K562 (cell line): ENCODE results near the gene LMOD1. TPM values are rescaled to one million over a fixed set of nuclear protein-coding genes. Genes with fewer than 3 reads are reported as not detected.

Experiments
- BRD9 ChIP-seq: fragments of 450-650 bp; IDR thresholded peaks from 2 replicates; pipeline ENCODE4 v1.6.1; 2018; ENCODE audit warnings: low read depth; ENCODE audit not compliant: partially characterized antibody
- C11orf30 ChIP-seq: fragments of 450-650 bp; IDR thresholded peaks from 2 replicates; pipeline ENCODE4 v1.6.1; 2016; ENCODE audit warnings: low read depth, mild to moderate bottlenecking
- CHCHD3 ChIP-seq: fragments of 250-450 bp; sonication (Bioruptor Pico); IDR thresholded peaks from 2 replicates; pipeline ENCODE4 v2.1.2; 2022; ENCODE audit warnings: mild to moderate bottlenecking
- CHD2 ChIP-seq: IDR thresholded peaks from 2 replicates; pipeline ENCODE4 v1.6.1; 2011; ENCODE audit warnings: low read depth, low read length
- CSDE1 ChIP-seq, 2 experiments: fragments of 450-650 bp; IDR thresholded peaks; 2 replicates each; pipeline ENCODE4 v1.6.1; 2016; ENCODE audit warnings: mild to moderate bottlenecking in 1 of 2
- ELF1 ChIP-seq: fragments of 200-800 bp; sonication (Bioruptor generic); IDR thresholded peaks from 2 replicates; pipeline ENCODE4 v1.6.1; 2016; ENCODE audit warnings: missing genetic modification characterization, missing compliant biosample characterization
- FOS ChIP-seq: IDR thresholded peaks from 3 replicates; pipeline ENCODE4 v1.6.1; 2011; ENCODE audit not compliant: insufficient read length; ENCODE audit errors: extremely low read depth
- HCFC1 ChIP-seq: IDR thresholded peaks from 2 replicates; pipeline ENCODE4 v1.6.1; 2012; ENCODE audit warnings: low read depth, low read length, improper control_type of control experiment
- KAT7 ChIP-seq: sonication (generic); formaldehyde crosslinking; IDR thresholded peaks from 2 replicates; pipeline ENCODE4 v1.8.0; 2022; ENCODE audit warnings: missing genetic modification reagents, mild to moderate bottlenecking, borderline replicate concordance
- MAFF ChIP-seq: IDR thresholded peaks from 2 replicates; pipeline ENCODE4 v1.6.1; 2012; ENCODE audit warnings: low read length, improper control_type of control experiment
- NEUROD1 ChIP-seq: fragments of 150-350 bp; IDR thresholded peaks from 2 replicates; pipeline ENCODE4 v1.6.1; 2014; ENCODE audit warnings: borderline replicate concordance, low read length, low read depth; ENCODE audit not compliant: partially characterized antibody
- POLR2A ChIP-seq: fragments of 450-650 bp; conservative IDR thresholded peaks from 2 replicates; pipeline ENCODE4 v1.6.1; 2016
- XRCC4 ChIP-seq: IDR thresholded peaks from one replicate; pipeline ENCODE4 v1.6.1; 2011; ENCODE audit not compliant: insufficient read depth, insufficient read length; ENCODE audit errors: extremely low read depth
- ZNF551 ChIP-seq: fragments of 250-450 bp; sonication (Bioruptor Pico); IDR thresholded peaks from 2 replicates; pipeline ENCODE4 v1.5.0; 2021; ENCODE audit warnings: mild to moderate bottlenecking, moderate library complexity
- ZNF699 ChIP-seq: fragments of 250-450 bp; sonication (Bioruptor Pico); IDR thresholded peaks from 2 replicates; pipeline ENCODE4 v1.8.0; 2021; ENCODE audit warnings: mild to moderate bottlenecking, moderate library complexity; ENCODE audit not compliant: insufficient replicate concordance
- ZNF79 ChIP-seq: fragments of 250-450 bp; sonication (Bioruptor Pico); IDR thresholded peaks from 2 replicates; pipeline ENCODE4 v1.4.0; 2020; ENCODE audit warnings: low read depth, mild to moderate bottlenecking, moderate library complexity
- polyA plus RNA-seq, 8 experiments: library from polyadenylated mRNA; depleted of rRNA in 4 of 8; stranded (reverse) in 5 of 8; unstranded in 3 of 8; fragments of >200 nt; fragmentation: Nextera tagmentation in 2 of 8; fragmentation: Illumina TruSeq in 1 of 8; extraction: Ambion mirVana in 2 of 8; extraction: Trizol in 1 of 8; gene quantifications; 2 replicates each; pipeline versions ENCODE4 v1.2.1 to v1.2.3, GENCODE V29; 2011 to 2014; ENCODE audit warnings: inconsistent platforms in 1 of 8, missing spikeins in 1 of 8
- total RNA-seq, 7 experiments: library from RNA; depleted of rRNA in 6 of 7; stranded (reverse); fragments of >200 nt in 6 of 7; fragmentation: Illumina TruSeq in 2 of 7; extraction: Trizol in 2 of 7; gene quantifications; 2 replicates each; pipeline versions ENCODE4 v1.2.1 to v1.2.3, GENCODE V29; 2011 to 2021; ENCODE audit warnings: low replicate concordance in 1 of 7
- TF ChIP-seq, protein P1 (sequence below), 2 experiments: IDR thresholded peaks in 1 of 2; conservative IDR thresholded peaks in 1 of 2; 2 replicates each; pipeline ENCODE4 v1.6.1; 2016; ENCODE audit warnings: low read depth in 2 of 2, mild to moderate bottlenecking in 1 of 2, missing compliant biosample characterization in 1 of 2, missing genetic modification characterization in 1 of 2, moderate library complexity in 1 of 2
- TF ChIP-seq, protein P2 (sequence below): sonication (generic); formaldehyde crosslinking; IDR thresholded peaks from 2 replicates; pipeline ENCODE4 v1.8.0; 2022; ENCODE audit warnings: mild to moderate bottlenecking, low read depth, missing genetic modification reagents
- TF ChIP-seq, protein P3 (sequence below): fragments of 450-650 bp; IDR thresholded peaks from one replicate; pipeline ENCODE4 v1.6.1; 2018; ENCODE audit warnings: mild to moderate bottlenecking, moderate library complexity; ENCODE audit not compliant: partially characterized antibody

The LMOD1 gene
- total and polyA plus RNA-seq, 9 of the 15 experiments (the other 6 are each of a cell fraction or from before 2014, with no cell fraction given): 0.03 to 0.54 (median 0.38) TPM; not detected in 1

DNA sequence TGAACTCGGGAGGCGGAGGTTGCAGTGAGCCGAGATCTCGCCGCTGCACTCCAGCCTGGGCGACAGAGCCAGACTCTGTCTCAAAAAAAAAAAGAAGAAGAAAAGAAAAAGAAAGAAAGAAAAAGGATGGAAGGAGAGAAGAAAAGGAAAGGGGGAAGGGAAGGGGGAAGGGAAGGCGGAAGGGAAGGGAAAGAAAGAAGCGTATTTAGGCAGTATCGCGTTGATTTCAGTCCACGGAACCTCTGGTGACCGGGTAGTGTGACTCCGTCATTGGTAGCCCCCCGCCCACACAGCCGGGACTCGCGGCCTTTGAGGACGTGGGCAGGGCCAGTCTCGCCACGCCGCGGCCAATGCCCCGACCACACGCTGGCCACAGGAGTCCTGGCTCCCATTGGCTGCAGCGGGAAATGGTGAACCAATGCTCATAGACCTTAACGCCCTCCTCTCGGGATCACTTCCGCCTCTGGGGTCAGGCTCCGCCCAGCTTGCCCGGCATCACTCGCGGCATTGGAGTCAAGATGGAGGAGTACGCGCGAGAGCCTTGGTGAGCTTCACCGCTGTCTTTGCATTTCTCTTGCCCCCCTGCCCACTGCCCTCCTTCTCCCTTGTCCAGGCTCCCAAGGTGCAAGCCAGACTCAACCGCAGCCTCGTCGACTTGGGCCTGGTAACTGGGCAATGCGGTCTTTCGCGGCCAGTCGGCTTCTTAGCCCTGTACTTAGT lies 8.8 kb upstream of the LMOD1 start, which contains the start of gene TIMM17A (continued):
- TF ChIP-seq, protein P1, sequence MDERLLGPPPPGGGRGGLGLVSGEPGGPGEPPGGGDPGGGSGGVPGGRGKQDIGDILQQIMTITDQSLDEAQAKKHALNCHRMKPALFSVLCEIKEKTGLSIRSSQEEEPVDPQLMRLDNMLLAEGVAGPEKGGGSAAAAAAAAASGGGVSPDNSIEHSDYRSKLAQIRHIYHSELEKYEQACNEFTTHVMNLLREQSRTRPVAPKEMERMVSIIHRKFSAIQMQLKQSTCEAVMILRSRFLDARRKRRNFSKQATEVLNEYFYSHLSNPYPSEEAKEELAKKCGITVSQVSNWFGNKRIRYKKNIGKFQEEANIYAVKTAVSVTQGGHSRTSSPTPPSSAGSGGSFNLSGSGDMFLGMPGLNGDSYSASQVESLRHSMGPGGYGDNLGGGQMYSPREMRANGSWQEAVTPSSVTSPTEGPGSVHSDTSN (CRISPR knock-in tag; IDR thresholded peaks at IDR 0.05; ENCODE audit: low read depth): no peak
- TF ChIP-seq, protein P1 (tag; conservative IDR thresholded peaks at IDR 0.05; ENCODE audit: low read depth): no peak
- peak; percentile 12 for TF ChIP-seq NEUROD1
- no peak for TF ChIP-seq ZNF79 (CRISPR knock-in tag)
- TF ChIP-seq FOS: peak; percentile 87
- no peak for TF ChIP-seq MAFF
- TF ChIP-seq, protein P2, sequence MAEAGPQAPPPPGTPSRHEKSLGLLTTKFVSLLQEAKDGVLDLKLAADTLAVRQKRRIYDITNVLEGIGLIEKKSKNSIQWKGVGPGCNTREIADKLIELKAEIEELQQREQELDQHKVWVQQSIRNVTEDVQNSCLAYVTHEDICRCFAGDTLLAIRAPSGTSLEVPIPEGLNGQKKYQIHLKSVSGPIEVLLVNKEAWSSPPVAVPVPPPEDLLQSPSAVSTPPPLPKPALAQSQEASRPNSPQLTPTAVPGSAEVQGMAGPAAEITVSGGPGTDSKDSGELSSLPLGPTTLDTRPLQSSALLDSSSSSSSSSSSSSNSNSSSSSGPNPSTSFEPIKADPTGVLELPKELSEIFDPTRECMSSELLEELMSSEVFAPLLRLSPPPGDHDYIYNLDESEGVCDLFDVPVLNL (CRISPR knock-in tag): peak; percentile 84; the same call in 1 of the 2 replicates
- peak; percentile 72 for TF ChIP-seq HCFC1
- TF ChIP-seq BRD9: peak; percentile 98
- TF ChIP-seq, protein P3, sequence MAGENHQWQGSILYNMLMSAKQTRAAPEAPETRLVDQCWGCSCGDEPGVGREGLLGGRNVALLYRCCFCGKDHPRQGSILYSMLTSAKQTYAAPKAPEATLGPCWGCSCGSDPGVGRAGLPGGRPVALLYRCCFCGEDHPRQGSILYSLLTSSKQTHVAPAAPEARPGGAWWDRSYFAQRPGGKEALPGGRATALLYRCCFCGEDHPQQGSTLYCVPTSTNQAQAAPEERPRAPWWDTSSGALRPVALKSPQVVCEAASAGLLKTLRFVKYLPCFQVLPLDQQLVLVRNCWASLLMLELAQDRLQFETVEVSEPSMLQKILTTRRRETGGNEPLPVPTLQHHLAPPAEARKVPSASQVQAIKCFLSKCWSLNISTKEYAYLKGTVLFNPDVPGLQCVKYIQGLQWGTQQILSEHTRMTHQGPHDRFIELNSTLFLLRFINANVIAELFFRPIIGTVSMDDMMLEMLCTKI: no peak
- peak; percentile 98 for TF ChIP-seq C11orf30
- TF ChIP-seq POLR2A: peak; percentile 99
- TF ChIP-seq KAT7 (CRISPR knock-in tag): no peak; the same call in 1 of the 2 replicates
- TF ChIP-seq CSDE1 (IDR thresholded peaks at IDR 0.05): no peak
- TF ChIP-seq ZNF551 (CRISPR knock-in tag): no peak
- no peak for TF ChIP-seq ZNF699 (CRISPR knock-in tag)
- peak; percentile 91 for TF ChIP-seq CHD2
- TF ChIP-seq CHCHD3 (CRISPR knock-in tag): no peak
- TF ChIP-seq ELF1 (tag): peak; percentile 92
- TF ChIP-seq XRCC4: no peak
